ENCODE measurements around the gene AP2A2. TPM values are rescaled to one million over a fixed set of nuclear protein-coding genes. Genes with fewer than 3 reads are reported as not detected.

Gene AP2A2
- total and polyA plus RNA-seq, 8 donors = 40.0 to 60.2 (median 50.6) TPM

DNA sequence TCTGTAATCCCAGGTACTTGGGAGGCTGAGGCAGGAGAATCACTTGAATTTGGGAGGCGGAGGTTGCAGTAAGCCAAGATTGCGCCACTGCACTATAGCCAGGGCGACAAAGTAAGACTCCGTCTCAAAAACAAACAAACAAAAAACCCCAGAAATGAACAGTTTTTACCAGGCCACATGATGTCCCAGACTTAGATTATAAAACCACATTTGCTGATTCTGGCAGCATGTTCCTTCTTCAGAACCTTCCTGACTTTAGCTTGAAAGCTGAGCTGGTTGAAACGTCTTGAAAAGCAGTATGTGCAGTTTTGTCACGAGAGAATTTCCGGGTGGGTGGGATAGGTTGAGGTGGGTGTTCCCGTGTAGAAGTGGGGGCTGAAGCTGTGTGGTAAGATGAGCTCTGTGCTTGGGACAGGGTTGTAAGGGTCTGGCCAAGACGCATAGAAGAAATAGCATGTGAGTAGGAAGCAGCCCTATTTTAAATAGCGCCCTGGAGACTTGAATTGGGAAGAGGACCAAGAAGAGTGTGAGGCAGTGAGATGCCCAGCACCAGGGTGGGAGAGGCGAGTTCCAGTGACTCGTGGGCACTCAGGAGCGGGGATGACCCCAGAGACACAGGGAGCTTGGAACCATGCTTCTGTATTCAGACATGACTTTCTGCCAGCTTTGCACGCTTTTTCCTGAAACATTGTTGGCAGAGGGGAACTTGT is 7.6 kb downstream of the AP2A2 start:
- Histone ChIP-seq H3K36me3 (no peaks in the 10 kb centered on the region), H3K9me3 (no peaks in the 10 kb centered on the region), H3K27me3 (no peaks in the 10 kb centered on the region), H3K27ac (peak overlapping the region in 2 of 4 donors; percentile 22 to 47), H3K4me3 (no peak overlapping the region), H3K4me1 (peaks cover 3 to 21% (median 14%) of the 10 kb centered on the region in 3 donors)
- FAIRE-seq = no peak
- intact Hi-C loops (cut with DNase I) = no loop called here
- WGBS, 2 donors = 66 to 67% methylated on average over 14 of the region's 14 CpGs
- peak in 1 of 6 donors; percentile 20 for DNase-seq
- ATAC-seq = peak in 2 of 4 donors; percentile 13 to 42
- TF ChIP-seq, protein P1, sequence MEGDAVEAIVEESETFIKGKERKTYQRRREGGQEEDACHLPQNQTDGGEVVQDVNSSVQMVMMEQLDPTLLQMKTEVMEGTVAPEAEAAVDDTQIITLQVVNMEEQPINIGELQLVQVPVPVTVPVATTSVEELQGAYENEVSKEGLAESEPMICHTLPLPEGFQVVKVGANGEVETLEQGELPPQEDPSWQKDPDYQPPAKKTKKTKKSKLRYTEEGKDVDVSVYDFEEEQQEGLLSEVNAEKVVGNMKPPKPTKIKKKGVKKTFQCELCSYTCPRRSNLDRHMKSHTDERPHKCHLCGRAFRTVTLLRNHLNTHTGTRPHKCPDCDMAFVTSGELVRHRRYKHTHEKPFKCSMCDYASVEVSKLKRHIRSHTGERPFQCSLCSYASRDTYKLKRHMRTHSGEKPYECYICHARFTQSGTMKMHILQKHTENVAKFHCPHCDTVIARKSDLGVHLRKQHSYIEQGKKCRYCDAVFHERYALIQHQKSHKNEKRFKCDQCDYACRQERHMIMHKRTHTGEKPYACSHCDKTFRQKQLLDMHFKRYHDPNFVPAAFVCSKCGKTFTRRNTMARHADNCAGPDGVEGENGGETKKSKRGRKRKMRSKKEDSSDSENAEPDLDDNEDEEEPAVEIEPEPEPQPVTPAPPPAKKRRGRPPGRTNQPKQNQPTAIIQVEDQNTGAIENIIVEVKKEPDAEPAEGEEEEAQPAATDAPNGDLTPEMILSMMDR (IDR thresholded peaks at IDR 0.05) = no peak

DNA sequence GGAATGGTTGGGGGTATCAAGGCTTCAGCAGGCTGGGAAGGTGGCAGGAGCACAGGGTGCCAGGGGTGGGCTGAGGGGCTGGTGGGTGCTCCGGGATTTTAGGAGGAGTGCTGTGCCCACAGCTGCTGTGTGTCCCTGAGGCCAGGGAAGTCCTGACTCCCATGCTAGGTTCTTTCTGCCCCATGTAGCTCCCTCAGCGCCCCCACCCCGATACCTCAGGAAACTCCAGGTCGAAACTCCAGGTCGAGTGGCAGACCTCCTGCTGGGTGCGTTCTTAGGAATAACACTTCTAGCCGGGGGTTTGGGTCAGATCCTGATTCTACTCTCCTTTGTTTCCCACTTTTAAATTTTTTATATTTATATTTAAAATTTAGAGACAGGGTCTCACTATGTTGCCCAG is 8.3 kb downstream of the AP2A2 start:
- Histone ChIP-seq H3K27ac (peak overlapping the region in 1 of 4 donors; percentile 22), H3K36me3 (no peaks in the 10 kb centered on the region), H3K4me1 (peaks cover 3 to 15% (median 9%) of the 10 kb centered on the region in 3 donors), H3K4me3 (no peak overlapping the region), H3K27me3 (no peaks in the 10 kb centered on the region), H3K9me3 (no peaks in the 10 kb centered on the region)
- FAIRE-seq (no peak), DNase-seq (peak in 1 of 6 donors; percentile 27), ATAC-seq (no peak)
- WGBS, 2 donors = 84% methylated on average over 7 of the region's 7 CpGs
- intact Hi-C loops (cut with DNase I) = no loop called here
- TF ChIP-seq, protein P1 (IDR thresholded peaks at IDR 0.05) = no peak

DNA sequence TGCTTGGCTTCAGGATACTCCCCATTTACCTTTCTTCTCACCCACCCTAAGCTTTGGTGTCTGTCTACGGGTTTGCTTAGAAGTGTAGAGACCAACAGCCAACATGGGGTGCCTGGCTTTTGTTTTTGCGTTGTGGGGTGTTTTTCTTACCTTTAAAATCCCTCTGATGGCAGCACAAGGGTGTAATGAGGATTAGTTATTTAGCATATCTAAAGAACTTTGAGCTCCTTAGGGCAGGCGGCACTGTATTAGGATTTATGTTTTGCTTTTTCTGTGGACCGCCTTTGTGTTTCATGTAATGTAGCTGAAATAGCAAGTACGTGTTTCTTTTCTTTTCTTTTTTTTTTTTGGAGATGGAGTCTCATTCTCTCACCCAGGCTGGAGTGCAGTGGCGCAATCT is 8.9 kb downstream of the AP2A2 start:
- ATAC-seq (no peak), FAIRE-seq (no peak), DNase-seq (no peak)
- Histone ChIP-seq H3K27ac (no peak overlapping the region), H3K4me3 (no peak overlapping the region), H3K36me3 (no peaks in the 10 kb centered on the region), H3K27me3 (no peaks in the 10 kb centered on the region), H3K9me3 (no peaks in the 10 kb centered on the region), H3K4me1 (peaks cover 8 to 15% (median 10%) of the 10 kb centered on the region in 3 donors)
- WGBS, 2 donors = 81 to 82% methylated on average over 6 of the region's 6 CpGs
- intact Hi-C loops (cut with DNase I) = no loop called here
- TF ChIP-seq, protein P1 (IDR thresholded peaks at IDR 0.05) = no peak

DNA sequence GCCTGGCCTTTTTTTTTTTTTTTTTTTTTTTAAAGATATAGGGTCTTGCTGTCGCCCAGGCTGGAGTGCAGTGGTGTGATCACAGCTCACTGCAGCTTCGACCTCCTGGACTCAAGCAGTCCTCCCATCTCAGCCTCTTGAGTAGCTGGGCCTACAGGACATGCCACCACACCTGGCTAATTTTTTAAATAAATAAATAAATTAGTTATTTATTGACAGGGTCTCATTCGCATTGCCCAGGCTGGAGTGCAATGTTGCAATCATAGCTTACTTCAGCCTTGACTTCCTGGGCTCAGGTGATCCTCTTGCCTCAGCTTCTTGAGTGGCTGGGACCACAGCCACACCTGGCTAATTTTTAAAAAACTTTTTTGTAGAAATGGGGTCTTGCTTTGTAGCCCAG is 10.5 kb downstream of the AP2A2 start:
- intact Hi-C loops (cut with DNase I) = no loop called here
- TF ChIP-seq, protein P1 (IDR thresholded peaks at IDR 0.05) = no peak
- peak; percentile 39 to 57 (median 46) for ATAC-seq
- Histone ChIP-seq H3K4me1 (peaks cover 9 to 12% (median 10%) of the 10 kb centered on the region in 3 donors), H3K9me3 (no peaks in the 10 kb centered on the region), H3K27ac (peak overlapping the region in 2 of 4 donors; percentile 30 to 31), H3K4me3 (no peak overlapping the region), H3K36me3 (no peaks in the 10 kb centered on the region), H3K27me3 (no peaks in the 10 kb centered on the region)
- DNase-seq = peak in 1 of 6 donors; percentile 13
- no peak for FAIRE-seq
- 59 to 66% methylated on average over 3 of the region's 3 CpGs for WGBS, 2 donors

DNA sequence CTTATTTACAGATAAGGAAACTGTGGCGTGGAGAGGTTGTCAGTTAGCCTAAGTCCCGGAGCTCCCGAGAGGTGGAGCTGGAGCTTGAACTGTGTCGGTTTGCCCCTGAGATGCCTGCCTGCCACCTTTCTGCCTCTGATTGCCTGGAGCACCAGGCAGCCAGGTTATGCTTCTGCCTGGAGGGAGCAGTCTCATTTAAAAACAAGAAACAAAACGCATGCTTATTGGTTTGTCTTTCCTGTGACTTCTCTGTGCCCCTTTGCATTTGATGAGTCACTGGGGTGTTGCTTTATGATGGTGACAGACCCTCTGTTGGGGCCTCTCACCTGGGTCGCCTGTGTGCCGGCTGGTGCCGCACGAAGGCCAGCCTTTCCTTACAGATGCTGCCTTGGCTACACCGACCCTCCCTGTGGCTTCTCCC is 12.2 kb downstream of the AP2A2 start:
- no peak for FAIRE-seq
- TF ChIP-seq, protein P1 (IDR thresholded peaks at IDR 0.05) = no peak
- no peak for ATAC-seq
- Histone ChIP-seq H3K36me3 (no peaks in the 10 kb centered on the region), H3K27ac (no peak overlapping the region), H3K4me1 (peaks cover 6 to 21% (median 10%) of the 10 kb centered on the region in 3 donors), H3K4me3 (no peak overlapping the region), H3K27me3 (no peaks in the 10 kb centered on the region), H3K9me3 (no peaks in the 10 kb centered on the region)
- 72 to 78% methylated on average over 10 of the region's 10 CpGs for WGBS, 2 donors
- DNase-seq = peak in 1 of 6 donors; percentile 16
- intact Hi-C loops (cut with DNase I) = no loop called here

Measured in pancreas (tissue), 10 donors.